ENCODE measurements around the gene MXRA7. TPM values are rescaled to one million over a fixed set of nuclear protein-coding genes. Genes with fewer than 3 reads are reported as not detected.

The MXRA7 gene
- total RNA-seq, 2 experiments from 2014 or later, result 1.6 to 4.9 TPM

- TF ChIP-seq EZH2phosphoT487 (IDR thresholded peaks at IDR 0.05; ENCODE audit: borderline replicate concordance, low read depth, low read length) (no peak), CTCF (conservative IDR thresholded peaks at IDR 0.05; ENCODE audit: low read length) (no peak)
- peaks cover 97% of the 10 kb centered on the region for H3K36me3 ChIP-seq (ENCODE audit: insufficient read depth, low read length)
- intact Hi-C loops (cut with micrococcal nuclease; ENCODE audit: unreplicated experiment), result no loop called here
- H2AFZ ChIP-seq (ENCODE audit: low read length), result no peak overlapping the region
- H3K79me2 ChIP-seq (ENCODE audit: insufficient read depth, low read depth, low read length), result peaks cover 10% of the 10 kb centered on the region
- ChIA-PET POLR2A (interaction anchor here (1.0 kb wide), 1 partner anchor 27 kb away, joined by 3 read pairs; no protein-coding TSS in a partner anchor), CTCF (ENCODE audit: unreplicated experiment) (no interaction called here)
- H3K4me1 ChIP-seq (ENCODE audit: insufficient read depth, low read length, poor library complexity, severe bottlenecking), result peaks cover 16% of the 10 kb centered on the region
- H3K4me3 ChIP-seq (ENCODE audit: low read depth, low read length, poor library complexity, severe bottlenecking), result no peak overlapping the region
- H3K9me3 ChIP-seq (ENCODE audit: low read length), result no peaks in the 10 kb centered on the region
- no peaks in the 10 kb centered on the region for H3K9me2 ChIP-seq (ENCODE audit: insufficient read depth, low read length)
- H4K20me1 ChIP-seq (ENCODE audit: insufficient read depth, low read length), result no peaks in the 10 kb centered on the region; the same call in 1 of the 2 replicates
- H3K27ac ChIP-seq (ENCODE audit: low read depth, low read length, poor library complexity, severe bottlenecking), result no peak overlapping the region
- no TSS peak for BruUV-seq (replicated peaks)
- no peak overlapping the region for H3K4me2 ChIP-seq (ENCODE audit: low read length)
- DNase-seq (ENCODE audit: low spot score), result no peak
These were observed 7.8 kb upstream of the MXRA7 start for GRCh38 chr17:76718516-76718915.

- peaks cover 85% of the 10 kb centered on the region for H3K36me3 ChIP-seq (ENCODE audit: insufficient read depth, low read length)
- no peaks in the 10 kb centered on the region for H3K9me2 ChIP-seq (ENCODE audit: insufficient read depth, low read length)
- TF ChIP-seq CTCF (conservative IDR thresholded peaks at IDR 0.05; ENCODE audit: low read length), result no peak
- TF ChIP-seq EZH2phosphoT487 (IDR thresholded peaks at IDR 0.05; ENCODE audit: borderline replicate concordance, low read depth, low read length), result no peak
- no peak overlapping the region for H2AFZ ChIP-seq (ENCODE audit: low read length)
- H3K4me2 ChIP-seq (ENCODE audit: low read length), result no peak overlapping the region
- intact Hi-C loops (cut with micrococcal nuclease; ENCODE audit: unreplicated experiment), result no loop called here
- H3K9me3 ChIP-seq (ENCODE audit: low read length), result no peaks in the 10 kb centered on the region
- no peak for DNase-seq (ENCODE audit: low spot score)
- H4K20me1 ChIP-seq (ENCODE audit: insufficient read depth, low read length), result no peaks in the 10 kb centered on the region; the same call in 1 of the 2 replicates
- BruUV-seq (replicated peaks), result no TSS peak
- H3K27ac ChIP-seq (ENCODE audit: low read depth, low read length, poor library complexity, severe bottlenecking), result no peak overlapping the region
- ChIA-PET CTCF (ENCODE audit: unreplicated experiment) (no interaction called here), POLR2A (interaction anchor here (2.3 kb wide), 1 partner anchor 10 kb away, joined by 11 read pairs; the partner anchor contains the start of genes JMJD6 and METTL23)
- no peak overlapping the region for H3K4me3 ChIP-seq (ENCODE audit: low read depth, low read length, poor library complexity, severe bottlenecking)
- peaks cover 16% of the 10 kb centered on the region for H3K4me1 ChIP-seq (ENCODE audit: insufficient read depth, low read length, poor library complexity, severe bottlenecking)
- 0 out of 2 replicates have a peak, but pooled peaks cover 3% of the 10 kb centered on the region for H3K79me2 ChIP-seq (ENCODE audit: insufficient read depth, low read depth, low read length)
These were observed 6.1 kb upstream of the MXRA7 start for GRCh38 chr17:76716839-76717215.

- POLR2A ChIA-PET, result interaction anchor here (2.3 kb wide), 1 partner anchor 11 kb away, joined by 11 read pairs; the partner anchor contains the start of genes JMJD6 and METTL23
- TF ChIP-seq EZH2phosphoT487 (IDR thresholded peaks at IDR 0.05; ENCODE audit: borderline replicate concordance, low read depth, low read length) (no peak), CTCF (conservative IDR thresholded peaks at IDR 0.05; ENCODE audit: low read length) (no peak)
- Histone ChIP-seq H3K9me3 (ENCODE audit: low read length) (no peaks in the 10 kb centered on the region), H3K36me3 (ENCODE audit: insufficient read depth, low read length) (peaks cover 80% of the 10 kb centered on the region), H4K20me1 (ENCODE audit: insufficient read depth, low read length) (no peaks in the 10 kb centered on the region; the same call in 1 of the 2 replicates), H3K4me1 (ENCODE audit: insufficient read depth, low read length, poor library complexity, severe bottlenecking) (peaks cover 19% of the 10 kb centered on the region), H2AFZ (ENCODE audit: low read length) (no peak overlapping the region), H3K4me3 (ENCODE audit: low read depth, low read length, poor library complexity, severe bottlenecking) (no peak overlapping the region), H3K79me2 (ENCODE audit: insufficient read depth, low read depth, low read length) (0 out of 2 replicates have a peak, but pooled peaks cover 3% of the 10 kb centered on the region), H3K9me2 (ENCODE audit: insufficient read depth, low read length) (no peaks in the 10 kb centered on the region), H3K27ac (ENCODE audit: low read depth, low read length, poor library complexity, severe bottlenecking) (no peak overlapping the region), H3K4me2 (ENCODE audit: low read length) (no peak overlapping the region)
- intact Hi-C loops (cut with micrococcal nuclease; ENCODE audit: unreplicated experiment), result no loop called here
- DNase-seq (ENCODE audit: low spot score), result no peak
- no TSS peak for BruUV-seq (replicated peaks)
- CTCF ChIA-PET (ENCODE audit: unreplicated experiment), result interaction anchor here (1.4 kb wide), 1 partner anchor 159 kb away, joined by 5 read pairs; no protein-coding TSS in a partner anchor
These were observed 5.5 kb upstream of the MXRA7 start for GRCh38 chr17:76716146-76716838.

Data from OCI-LY7 (cell line).